Right ventricle myocardium inferior (tissue), 1 donor: ENCODE measurements around the gene TGFBR2. TPM values are rescaled to one million over a fixed set of nuclear protein-coding genes. Genes with fewer than 3 reads are reported as not detected.

ENCODE experiments used
- ATAC-seq: fragments of 200-7000 bp; cut with Tn5 transposase; one replicate; pipeline ENCODE4 v1.9.1; 2020; ENCODE audit warnings: mild to moderate bottlenecking, moderate library complexity
- DNase-seq: peaks from one replicate; pipeline ENCODE4 v3.0.0; 2021; ENCODE audit errors: missing footprints
- intact Hi-C: fragments of 100-400 bp; cut with DNase I; formaldehyde crosslinking; loops from one replicate; pipeline ENCODE4 v1.11.0; 2022
- total RNA-seq: library from RNA; stranded (reverse); fragmentation: NEBNext Ultra II Directional; extraction: Animal tissue kit (Norgen Biotek cat#: 25700); gene quantifications from one replicate; pipeline ENCODE4 v1.2.1, GENCODE V29; 2021
- donor health status: DM: no; HTN: yes; CAD: no; lungs with severe emphysema.

Gene TGFBR2
- total RNA-seq, 1 donor from 2014 or later: 186 TPM

DNA sequence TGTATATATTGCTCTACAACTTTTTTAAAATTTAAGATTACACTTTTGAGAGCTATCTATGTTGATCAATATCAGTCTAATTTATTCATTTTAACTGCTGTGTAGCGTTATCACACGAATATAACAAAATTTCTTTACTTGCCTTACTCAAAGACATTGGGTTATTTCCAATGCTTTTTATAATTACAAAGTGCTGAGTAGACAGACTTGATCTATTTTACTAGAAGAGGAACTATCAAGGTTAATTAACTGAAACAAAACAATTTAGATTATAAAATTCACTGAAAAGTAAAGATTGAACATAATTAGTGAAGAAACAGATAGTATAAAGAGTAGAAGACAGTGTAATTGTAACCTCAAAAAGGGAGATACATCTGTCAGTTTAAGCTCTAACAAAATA, 105.5 kb downstream of the TGFBR2 start:
- ATAC-seq (no peak), DNase-seq (no peak)
- intact Hi-C loops: no loop called here

- intact Hi-C loops: no loop called here
- ATAC-seq: no peak
- DNase-seq: no peak
Observed at GRCh38 chr3:30712991-30713390, 106.6 kb downstream of the TGFBR2 start.

DNA sequence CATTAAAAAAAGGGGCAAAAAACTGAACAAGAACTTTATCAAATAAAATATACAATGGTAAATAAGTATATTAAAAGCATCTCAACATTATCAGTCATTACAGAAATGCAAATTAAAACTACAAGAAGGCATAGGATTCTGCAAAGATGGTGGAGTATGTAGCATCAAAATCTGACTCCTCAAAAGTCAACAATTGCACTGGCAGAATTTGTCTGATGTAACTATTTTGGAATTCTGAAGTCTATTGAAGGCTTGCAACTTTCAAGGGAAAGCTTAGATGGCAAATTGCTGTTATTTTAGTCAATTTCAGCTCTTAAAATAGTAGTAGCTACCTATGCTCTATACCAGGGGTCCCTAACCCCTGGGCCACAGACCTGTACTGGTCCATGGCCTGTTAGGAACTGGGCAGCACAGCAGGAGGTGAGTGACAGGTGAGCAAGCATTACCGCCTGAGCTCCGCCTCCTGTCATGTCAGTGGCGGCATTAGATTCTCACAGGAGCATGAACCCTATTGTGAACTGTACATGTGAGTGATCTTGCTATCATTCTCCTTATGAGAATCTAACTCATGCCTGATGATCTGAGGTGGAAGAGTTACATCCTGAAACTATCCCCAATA, 107.6 kb downstream of the TGFBR2 start:
- ATAC-seq (no peak), DNase-seq (no peak)

DNA sequence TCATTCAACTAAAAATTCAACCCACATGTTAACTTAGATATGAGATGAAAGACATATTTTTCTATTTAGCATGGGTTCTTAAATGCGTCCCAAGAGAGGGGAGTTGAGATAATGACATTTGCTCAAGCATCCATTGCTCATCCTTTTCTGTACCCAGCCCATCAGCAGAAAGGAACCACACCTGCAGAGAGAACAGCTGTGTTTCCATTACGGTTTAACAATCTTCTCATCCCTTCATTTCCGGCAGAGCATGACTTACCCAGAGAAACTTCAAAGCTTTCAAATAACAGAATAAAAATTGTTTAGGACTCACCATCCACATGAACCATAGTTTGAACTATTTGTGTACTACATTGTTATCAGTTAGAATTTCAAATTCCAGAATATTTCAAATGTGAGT, 113.1 kb downstream of the TGFBR2 start:
- ATAC-seq: no peak
- no peak for DNase-seq
- intact Hi-C loops: no loop called here

More for the DNA sequence above, 107.6 kb downstream of the TGFBR2 start:
- intact Hi-C loops: no loop called here

DNA sequence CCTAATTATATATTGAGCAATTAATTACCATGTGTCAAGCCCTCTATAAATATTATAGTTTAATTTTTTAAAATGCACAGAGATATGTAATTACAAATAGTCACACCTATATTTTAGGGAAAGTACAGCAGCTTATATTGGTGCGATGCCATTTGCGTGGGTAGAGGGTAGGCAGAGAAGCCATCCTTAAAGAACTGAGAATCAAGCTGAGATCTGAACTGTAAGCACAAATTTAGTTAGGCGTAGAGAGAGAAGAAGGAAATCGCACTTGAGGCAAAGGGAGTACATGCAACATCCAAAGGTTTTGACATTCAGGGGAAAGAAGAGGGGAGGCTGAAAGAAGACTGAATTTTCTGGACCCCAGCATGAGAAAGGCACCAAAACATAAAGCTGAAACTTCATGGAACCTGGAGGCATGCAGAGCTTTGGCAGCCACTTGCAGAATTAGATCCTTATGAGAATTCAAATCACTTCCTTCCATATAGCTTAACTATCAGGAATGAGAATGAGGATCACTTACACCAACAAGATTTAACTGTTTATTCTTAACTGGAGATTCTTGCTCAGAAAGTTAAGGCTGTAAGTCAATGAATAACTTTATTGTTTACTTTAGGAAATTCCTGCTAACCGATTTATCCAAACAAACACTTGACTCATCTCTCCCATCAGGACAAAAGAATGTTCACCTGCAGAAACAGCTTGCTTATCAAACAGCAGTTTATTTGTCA, 114.3 kb downstream of the TGFBR2 start:
- DNase-seq (no peak), ATAC-seq (no peak)
- intact Hi-C loops: no loop called here

DNA sequence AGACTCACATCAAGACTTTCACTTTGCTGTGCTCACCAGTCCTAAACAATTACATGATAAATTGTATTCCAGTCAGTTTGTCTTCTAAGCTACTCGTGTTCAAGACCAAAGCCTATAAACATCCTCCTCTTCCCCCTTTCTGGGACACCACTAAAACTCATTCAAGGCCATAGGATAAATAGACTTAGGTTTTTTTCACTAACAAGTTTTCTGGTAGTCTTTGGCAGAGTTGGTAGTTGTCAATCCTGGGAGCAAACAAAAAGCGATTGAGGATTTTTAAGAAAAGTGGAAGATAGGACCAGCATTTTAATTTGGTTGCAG, 114.9 kb downstream of the TGFBR2 start:
- intact Hi-C loops: no loop called here
- DNase-seq (no peak), ATAC-seq (no peak)

GRCh38 chr3:30723211-30723610, 116.8 kb downstream of the TGFBR2 start:
- no peak for DNase-seq
- no peak for ATAC-seq
- intact Hi-C loops: no loop called here

GRCh38 chr3:30724863-30725262, 118.5 kb downstream of the TGFBR2 start:
- ATAC-seq (no peak), DNase-seq (no peak)
- intact Hi-C loops: no loop called here

DNA sequence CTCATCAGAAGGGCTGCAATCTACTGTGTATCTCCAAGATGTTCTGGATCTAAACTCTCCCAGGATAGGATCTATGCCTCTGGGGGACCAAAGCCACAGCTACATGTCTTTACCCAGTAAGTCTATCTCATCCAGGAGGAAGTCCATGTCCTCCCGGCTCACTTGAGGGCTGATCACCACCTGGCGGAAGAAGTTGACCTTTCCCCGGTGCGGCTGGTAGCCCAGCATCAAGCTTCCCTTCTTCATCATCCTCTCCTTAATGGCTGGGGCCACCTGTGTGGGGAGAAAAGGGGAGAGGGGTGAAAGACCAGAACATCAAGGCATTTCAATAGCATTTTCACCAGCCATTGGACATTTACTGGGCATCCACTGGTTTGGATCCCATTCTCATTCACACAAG, 121.7 kb downstream of the TGFBR2 start:
- ATAC-seq (no peak), DNase-seq (no peak)
- intact Hi-C loops: no loop called here

- intact Hi-C loops: no loop called here
Observed at GRCh38 chr3:30729512-30729911, 123.1 kb downstream of the TGFBR2 start.

GRCh38 chr3:30729936-30730335, 123.5 kb downstream of the TGFBR2 start:
- no peak for ATAC-seq
- intact Hi-C loops: no loop called here
- DNase-seq: no peak

More at GRCh38 chr3:30729512-30729911, 123.1 kb downstream of the TGFBR2 start:
- ATAC-seq (no peak), DNase-seq (no peak)

- ATAC-seq: no peak
- no peak for DNase-seq
- intact Hi-C loops: no loop called here
Observed at GRCh38 chr3:30730967-30731366, 124.6 kb downstream of the TGFBR2 start.

GRCh38 chr3:30733209-30733608, 126.8 kb downstream of the TGFBR2 start:
- no peak for ATAC-seq
- intact Hi-C loops: no loop called here
- DNase-seq: no peak

DNA sequence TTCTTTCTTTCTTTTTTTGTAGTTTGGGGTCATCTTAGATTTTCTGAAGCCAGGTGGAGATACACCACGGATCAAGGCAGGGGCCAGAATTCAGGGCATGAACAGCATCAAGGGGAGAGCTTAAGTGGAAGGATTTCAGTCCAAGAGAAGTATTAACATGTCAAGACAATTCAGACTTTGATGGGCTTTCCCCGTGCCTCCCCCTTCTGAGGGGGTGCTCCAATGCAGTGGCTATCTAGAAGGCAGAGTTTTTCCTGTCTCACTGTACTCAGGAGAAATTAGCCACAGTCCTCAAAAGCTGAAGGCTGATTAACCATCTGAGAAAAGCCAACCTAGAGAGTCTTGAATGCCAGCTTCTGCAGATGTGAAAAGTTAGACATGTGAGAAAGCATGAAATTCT, 127.3 kb downstream of the TGFBR2 start:
- DNase-seq (no peak), ATAC-seq (no peak)
- intact Hi-C loops: no loop called here

DNA sequence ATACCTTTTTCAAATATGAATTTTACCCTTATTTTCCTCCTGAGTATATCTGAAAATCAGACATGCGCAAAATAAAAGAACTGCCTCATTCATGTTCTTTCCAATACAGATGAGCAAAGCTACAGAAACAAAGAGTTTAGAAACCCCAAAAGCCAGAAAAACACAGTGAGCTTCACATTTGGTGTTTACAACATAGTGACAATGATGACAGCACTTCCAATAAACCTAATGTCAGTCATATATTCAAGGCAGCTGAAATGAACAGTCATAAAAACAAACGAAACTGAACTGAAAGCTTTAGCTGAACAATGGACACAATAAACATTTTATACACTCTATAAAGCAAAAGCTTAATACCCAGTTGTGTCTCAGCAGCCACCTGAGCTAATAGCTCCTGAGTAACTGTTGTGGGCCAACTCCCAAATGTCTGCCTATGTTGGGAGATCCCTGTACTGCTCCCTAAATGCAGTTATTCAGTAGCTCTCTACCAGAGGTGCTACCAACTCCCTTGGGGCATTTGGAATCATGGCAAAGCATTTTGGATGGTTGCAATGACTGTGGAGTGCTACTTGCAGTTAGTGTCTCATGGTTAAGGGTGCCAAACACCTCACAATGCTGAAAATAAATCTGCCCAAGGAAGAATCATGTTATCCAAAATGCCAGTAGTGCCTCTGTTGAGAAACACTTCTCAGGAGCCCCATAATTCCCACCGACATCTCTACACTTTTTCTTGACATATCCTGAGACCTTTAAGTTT, 131.5 kb downstream of the TGFBR2 start:
- DNase-seq (no peak), ATAC-seq (no peak)
- intact Hi-C loops: no loop called here

DNA sequence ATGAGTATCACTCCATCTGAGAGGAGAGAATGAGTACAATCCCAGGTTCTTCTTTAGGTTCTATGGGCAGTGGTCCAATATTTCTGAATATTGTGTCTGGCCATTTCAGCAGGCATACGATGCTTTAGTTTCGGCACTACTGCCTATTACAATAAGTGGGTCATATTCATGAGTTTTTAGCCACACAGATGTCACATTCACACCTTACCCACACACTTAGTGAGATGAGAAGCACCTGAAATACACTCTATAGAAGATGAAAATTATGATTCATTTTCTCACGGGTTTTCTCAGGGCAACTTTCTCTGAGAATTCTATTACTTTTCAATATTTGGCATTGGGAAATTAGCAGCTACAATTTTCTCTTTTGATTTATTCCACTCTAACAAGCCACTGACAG, 132.2 kb downstream of the TGFBR2 start:
- ATAC-seq (no peak), DNase-seq (no peak)
- intact Hi-C loops: no loop called here

- no peak for ATAC-seq
- intact Hi-C loops: no loop called here
Observed at GRCh38 chr3:30741889-30742288, 135.5 kb downstream of the TGFBR2 start.

GRCh38 chr3:30742796-30743619, 136.6 kb downstream of the TGFBR2 start:
- intact Hi-C loops: no loop called here
- DNase-seq: no peak

More at GRCh38 chr3:30741889-30742288, 135.5 kb downstream of the TGFBR2 start:
- no peak for DNase-seq

More at GRCh38 chr3:30742796-30743619, 136.6 kb downstream of the TGFBR2 start:
- no peak for ATAC-seq
